OCI-LY7 (cell line): Measurements from ENCODE around the gene CPNE4.

ENCODE experiments used
- CTCF ChIP-seq: fragments of 200-600 bp; sonication (generic); conservative IDR thresholded peaks from 2 replicates; pipeline ENCODE4 v1.5.1; 2014; ENCODE audit warnings: mild to moderate bottlenecking, antibody characterized with exemption, low read length, moderate library complexity, mixed read lengths
- EZH2phosphoT487 ChIP-seq: fragments of 200-600 bp; sonication (generic); IDR thresholded peaks from 2 replicates; pipeline ENCODE4 v1.6.1; 2018; ENCODE audit warnings: low read depth, borderline replicate concordance, mild to moderate bottlenecking, mixed run types, antibody characterized with exemption, low read length, moderate library complexity, mixed read lengths

GRCh38 chr3:131729643-131730017 is 305.2 kb downstream of the CPNE4 start:
- no peak for TF ChIP-seq CTCF
- TF ChIP-seq EZH2phosphoT487 = no peak
